Measurements from ENCODE around the gene C14orf93.
"Not testable (repeated sequence)": the region's sequence is repeated elsewhere in the genome, so short reads cannot be mapped to it uniquely, and the experiment has no call there.

The C14orf93 gene

GRCh38 chr14:22966783-22967269 lies 43.1 kb downstream of the C14orf93 start:
- no peak for FAIRE-seq

- not testable (repeated sequence) for FAIRE-seq
Measured at GRCh38 chr14:22965916-22966782, 43.8 kb downstream of the C14orf93 start.

- no peak for FAIRE-seq
Measured at GRCh38 chr14:22962061-22962676, 47.8 kb downstream of the C14orf93 start.

- no peak for FAIRE-seq
Measured at GRCh38 chr14:22955702-22956569, 54.0 kb downstream of the C14orf93 start.

GRCh38 chr14:22952418-22952817 lies 57.5 kb downstream of the C14orf93 start:
- no peak for FAIRE-seq

GRCh38 chr14:22951795-22952194 lies 58.1 kb downstream of the C14orf93 start:
- FAIRE-seq, result not testable (repeated sequence)

- FAIRE-seq, result no peak
Measured at GRCh38 chr14:22945642-22946041, 64.3 kb downstream of the C14orf93 start.

- FAIRE-seq, result no peak
Measured at GRCh38 chr14:22939684-22940083, 70.3 kb downstream of the C14orf93 start.
